Lung microvascular endothelial cell (primary cell): Measurements from ENCODE around the gene COP1. TPM values are rescaled to one million over a fixed set of nuclear protein-coding genes. Genes with fewer than 3 reads are reported as not detected.
"Not testable (repeated sequence)": the region's sequence is repeated elsewhere in the genome, so short reads cannot be mapped to it uniquely, and the experiment has no call there.

Experiments used
- DNase-seq, 2 donors: peaks; one replicate each; pipeline versions ENCODE4 v3.0.0 to v3.0.0-alpha.2; 2010; ENCODE audit warnings: low read depth in 2 of 2
- total RNA-seq: library from RNA; depleted of rRNA; stranded (reverse); fragments of >200 nt; gene quantifications from 2 replicates; pipeline ENCODE4 v1.2.1, GENCODE V29; 2014

The COP1 gene
- 41.2 and 47.2 TPM in 2 replicates for total RNA-seq

DNA sequence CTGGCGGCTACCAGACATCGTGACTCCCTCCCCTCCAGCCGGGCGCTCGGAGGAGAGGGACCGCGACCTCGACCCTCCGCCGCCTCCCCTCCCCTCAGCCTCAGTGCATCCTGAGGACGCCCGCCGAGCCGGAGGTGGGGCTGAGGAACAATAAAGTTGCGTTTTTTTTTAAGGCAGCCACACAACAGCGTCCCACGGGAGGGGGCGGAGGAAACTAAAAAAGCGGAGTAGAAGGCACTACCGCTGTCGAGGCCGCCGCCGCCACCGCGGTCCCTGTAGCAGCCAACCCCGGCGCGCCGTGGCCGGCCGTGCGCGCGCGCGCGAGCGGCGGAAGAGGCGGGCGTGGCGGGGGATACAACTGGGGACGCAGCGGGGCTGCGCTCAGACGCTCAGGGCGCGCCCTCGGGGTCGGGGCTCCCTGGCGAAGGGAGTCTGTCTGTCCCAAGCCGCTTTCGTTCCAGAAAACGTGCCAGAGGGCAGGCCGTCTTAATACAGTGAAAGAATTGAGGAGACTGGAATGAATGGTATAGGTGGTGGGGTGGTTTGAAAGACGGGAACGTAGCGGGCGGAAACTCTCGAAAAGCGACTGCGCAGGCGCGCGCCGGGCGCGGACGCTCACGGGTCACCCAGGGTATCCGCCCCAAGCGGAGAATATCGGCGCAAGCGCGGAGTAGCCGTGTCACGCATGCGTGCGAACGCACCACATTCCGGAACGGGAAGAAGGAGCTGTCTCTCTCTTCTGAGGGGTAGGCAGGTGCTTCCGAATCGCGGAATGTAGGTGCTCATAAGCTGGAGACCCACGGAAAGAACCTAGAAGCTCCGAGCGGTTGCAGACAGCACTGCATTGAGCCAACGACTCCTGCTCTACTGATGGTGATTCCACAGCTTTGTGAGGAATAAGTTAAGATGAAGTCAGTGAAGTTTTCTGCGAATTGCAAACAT, at the start of gene COP1:
TSS of gene COP1 (minus strand) at position 326 of the 942 bp plus-strand sequence. CDS start at position 18, 308 bp downstream.
- peak; percentile 97 for DNase-seq

- DNase-seq, result no peak
Measured at GRCh38 chr1:176252191-176252590, 45.1 kb upstream of the COP1 start.

GRCh38 chr1:176244851-176245250, 37.8 kb upstream of the COP1 start:
- no peak for DNase-seq

DNA sequence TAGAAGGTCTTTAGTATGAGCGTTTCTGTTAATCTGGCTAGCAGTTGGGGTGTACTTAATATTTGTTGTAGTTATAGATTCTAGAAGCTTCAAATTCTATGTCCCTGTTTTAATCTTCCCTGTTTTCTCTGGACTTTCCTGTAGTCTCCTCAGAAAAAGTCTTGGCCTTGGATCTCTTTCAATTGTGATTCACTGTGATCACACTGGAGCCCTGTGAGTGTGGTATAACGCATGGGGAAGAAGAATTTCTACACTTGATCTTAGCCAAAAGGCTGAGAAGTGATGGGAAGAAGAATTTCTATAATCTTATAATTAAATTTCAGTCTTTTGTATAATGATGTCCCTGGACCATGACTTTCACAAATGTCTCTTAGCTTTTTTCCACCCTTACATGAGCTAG, 36.7 kb upstream of the COP1 start:
- DNase-seq, result peak in 1 of 2 donors; percentile 14

DNA sequence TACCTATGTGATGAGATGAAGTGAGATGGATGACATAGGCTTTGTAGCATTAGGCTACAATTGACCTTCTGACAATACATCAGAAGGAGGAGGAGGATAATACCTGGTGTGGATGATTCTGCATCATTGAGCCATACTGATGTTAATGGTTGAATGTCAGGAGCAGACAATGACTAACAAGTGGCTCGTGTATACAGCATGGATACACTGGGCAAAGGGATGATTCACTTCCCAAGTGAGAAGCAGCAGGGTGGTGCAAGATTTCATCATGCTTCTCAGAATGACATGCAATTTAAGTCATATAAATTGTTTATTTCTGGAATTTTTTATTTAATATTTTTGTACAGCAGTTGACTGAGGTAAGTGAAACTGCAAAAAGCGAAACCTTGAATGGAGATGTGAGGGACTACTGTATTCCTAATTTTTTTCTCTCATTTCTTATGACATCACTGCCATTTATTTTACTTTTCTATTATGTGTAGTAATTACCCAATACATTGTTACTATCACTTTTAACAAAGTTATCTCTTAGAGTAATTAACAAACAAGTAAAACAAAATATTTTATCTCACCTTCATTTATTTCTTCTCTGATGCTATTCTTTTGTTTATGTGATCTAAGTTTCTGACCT, 34.4 kb upstream of the COP1 start:
- DNase-seq, result peak; percentile 2 to 90

- DNase-seq, result not testable (repeated sequence)
Measured at GRCh38 chr1:176233657-176234056, 26.6 kb upstream of the COP1 start.

DNA sequence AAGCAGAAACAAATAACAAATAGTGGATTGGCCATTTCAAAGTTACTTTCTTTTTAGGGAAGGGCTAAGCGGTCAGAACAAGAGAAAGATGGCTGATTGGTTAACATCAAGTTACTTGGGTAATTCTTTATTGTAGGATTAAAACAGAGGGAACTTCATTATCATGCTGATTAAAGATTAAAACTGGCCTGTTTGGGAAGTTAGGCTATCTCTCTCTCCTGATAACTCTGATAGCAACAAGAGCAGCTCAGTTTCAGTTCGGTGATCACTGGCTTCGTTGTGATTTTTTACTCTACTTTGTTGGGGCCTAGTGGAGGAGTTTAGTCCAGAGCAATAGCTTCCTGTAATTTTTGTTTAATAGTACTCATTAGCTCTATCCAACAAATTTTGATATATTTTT, 20.5 kb upstream of the COP1 start:
- no peak for DNase-seq

DNA sequence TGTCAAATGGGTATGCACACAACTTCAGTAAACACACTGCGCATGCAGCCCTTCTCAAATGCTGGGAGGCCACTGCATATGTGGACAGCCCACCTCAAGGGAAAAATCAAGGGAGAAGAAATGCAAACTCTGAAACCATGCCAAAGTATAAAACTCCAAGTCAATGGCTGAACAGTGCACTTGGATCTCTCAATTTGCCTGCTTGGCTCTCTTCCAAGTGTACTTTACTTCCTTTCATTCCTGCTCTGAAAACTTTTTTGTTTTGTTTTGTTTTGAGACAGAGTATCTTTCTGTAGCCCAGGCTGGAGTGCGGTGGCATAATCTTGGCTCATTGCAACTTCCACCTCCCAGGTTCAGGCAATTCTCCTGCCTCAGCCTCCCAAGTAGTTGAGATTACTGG, 18.8 kb upstream of the COP1 start:
- peak in 1 of 2 donors; percentile 50 for DNase-seq

GRCh38 chr1:176225479-176225875, 18.4 kb upstream of the COP1 start:
- no peak for DNase-seq

DNA sequence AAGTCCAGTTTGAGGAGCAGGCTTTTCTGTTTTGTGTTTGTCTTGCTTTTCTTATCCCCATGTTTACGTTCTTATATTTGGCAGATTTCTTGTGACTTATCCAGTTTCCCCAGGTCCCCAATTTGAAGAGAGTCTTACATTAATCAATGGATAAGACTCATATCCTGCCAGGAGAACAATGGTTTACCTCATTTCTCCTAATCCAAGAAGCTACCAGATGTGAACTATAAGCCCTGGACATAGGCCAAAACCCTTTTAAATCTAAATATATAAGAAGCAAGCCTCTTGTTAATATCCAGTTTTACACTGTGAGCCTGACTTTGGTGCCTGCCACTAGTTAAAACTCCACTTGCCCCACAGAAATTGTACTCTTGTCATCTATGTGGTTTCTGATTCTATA, 15.1 kb upstream of the COP1 start:
- peak in 1 of 2 donors; percentile 84 for DNase-seq

DNA sequence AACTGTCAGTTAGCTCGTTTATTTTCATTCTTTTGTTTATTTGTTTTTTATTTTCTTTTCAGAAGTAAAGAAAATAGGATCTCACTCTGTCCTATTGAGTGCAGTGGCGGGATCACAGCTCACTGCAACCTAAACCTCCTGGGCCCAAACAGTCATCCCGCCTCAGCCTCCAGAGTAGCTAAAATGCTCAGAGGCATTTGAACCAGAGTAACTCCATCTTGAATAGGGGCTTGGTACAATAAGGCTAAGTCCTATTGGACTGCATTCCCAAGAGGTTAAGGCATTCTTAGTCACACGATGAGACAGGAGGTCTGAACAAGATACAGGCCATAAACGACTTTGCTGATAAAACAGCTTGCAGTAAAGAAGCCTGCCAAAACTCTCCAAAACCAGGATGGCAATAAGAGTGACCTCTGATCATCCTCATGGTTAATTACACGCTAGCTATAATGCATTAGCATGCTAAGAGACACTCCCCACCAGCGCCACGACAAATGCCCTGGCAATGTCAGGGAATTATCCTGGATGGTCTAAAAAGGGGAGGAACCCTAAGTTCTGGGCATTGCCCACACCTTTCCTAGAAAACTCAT, 13.1 kb upstream of the COP1 start:
- DNase-seq, result no peak

- no peak for DNase-seq
Measured at GRCh38 chr1:176217461-176218099, 10.5 kb upstream of the COP1 start.

- no peak for DNase-seq
Measured at GRCh38 chr1:176216031-176216430, 8.9 kb upstream of the COP1 start.

DNA sequence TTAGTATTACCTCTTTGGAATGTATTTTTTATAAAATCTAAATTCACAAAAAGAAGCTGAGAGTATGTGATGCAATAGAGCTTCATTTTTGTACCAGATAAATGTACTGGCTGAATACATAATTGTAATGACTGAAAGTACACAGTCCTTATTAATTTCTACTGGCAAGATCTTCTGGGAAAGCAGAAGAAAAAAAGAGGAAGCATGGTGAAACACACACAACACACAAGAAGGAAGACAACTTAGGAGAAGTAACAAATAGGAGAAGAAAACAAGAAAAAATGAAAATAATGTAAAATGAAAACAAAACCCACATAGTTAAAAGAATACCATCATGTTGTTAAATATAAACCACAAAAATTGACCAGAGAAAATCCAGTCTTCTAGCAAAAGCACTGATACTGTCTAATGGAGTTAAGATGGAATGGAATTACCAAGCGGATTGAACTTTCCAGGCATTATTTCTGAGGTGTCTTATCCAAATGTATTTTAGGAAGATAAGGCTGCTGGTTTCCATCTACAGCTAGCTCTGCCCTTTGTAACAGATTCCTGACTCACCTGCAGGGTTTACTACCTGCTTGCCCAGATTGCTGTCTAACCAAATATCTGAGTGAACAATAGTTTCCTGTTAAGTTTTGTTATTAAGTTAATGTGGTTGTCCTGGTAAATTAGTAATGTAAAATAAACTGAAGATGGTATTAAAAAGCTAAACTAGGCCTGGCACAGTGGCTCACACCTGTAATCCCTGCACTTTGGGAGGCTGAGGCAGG, 4.5 kb upstream of the COP1 start:
- DNase-seq, result no peak

DNA sequence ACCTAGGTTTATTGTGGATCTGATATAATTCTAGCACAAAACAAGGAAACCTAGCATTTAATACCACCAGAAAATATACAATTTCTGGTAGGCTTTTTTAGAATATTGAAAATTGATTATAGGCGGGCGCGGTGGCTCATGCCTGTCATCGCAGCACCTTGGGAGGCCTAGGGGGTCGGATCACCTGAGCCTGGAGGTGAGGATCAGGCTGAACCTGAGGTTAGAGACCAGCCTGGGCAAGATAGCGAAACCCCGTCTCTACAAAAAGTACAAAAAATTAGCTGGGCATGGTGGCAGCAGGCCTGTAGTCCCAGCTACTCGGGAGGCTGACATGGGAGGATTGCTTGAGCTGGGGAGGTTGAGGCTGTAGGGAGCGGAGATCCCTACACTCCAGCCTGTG, 948 bp upstream of the COP1 start:
- no peak for DNase-seq

DNA sequence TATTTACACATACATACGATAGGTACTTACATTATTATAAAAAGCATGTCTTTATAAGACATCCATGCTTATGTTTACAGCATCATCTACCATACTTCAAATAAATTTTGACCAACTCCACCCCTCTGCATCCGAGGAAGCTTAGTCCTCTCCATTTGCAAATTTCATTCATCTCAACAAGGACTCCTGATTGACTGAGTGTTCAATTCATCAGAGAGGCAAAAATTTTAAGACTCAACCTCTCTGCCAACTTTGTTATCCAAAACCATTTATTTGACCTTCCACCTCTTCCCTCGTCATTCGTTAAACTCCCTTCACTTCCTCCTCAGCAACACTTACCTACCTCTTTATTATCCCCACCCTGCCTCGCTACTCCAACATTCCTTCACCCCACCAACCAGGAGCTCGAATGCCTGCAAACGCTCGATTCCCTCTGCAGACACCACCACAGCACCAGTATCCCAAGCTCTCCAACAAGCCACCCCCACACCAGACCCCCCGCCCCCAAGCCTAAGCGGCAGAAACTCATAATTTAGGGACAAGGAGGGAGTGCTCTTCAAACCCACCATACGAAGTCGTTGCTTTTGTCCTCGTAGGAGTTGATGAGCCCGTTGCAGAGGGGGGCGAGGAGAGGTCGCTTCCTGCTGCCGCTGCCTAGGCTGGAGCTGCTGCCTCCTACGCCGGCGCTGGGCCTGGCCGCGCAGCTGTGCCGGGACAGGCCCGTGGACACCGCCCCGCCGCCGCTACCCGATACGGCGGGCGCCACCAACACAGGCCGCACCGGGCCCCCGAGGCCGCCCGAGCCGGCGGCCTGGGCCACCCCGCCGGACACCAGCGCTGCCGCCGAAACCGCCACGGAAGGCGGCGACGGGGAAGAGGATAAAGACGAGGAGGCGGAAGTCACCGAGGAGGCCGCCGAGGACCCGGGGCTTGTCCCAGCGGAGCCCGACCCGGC, 803 bp downstream of the COP1 start:
- peak; percentile 54 to 61 for DNase-seq

DNA sequence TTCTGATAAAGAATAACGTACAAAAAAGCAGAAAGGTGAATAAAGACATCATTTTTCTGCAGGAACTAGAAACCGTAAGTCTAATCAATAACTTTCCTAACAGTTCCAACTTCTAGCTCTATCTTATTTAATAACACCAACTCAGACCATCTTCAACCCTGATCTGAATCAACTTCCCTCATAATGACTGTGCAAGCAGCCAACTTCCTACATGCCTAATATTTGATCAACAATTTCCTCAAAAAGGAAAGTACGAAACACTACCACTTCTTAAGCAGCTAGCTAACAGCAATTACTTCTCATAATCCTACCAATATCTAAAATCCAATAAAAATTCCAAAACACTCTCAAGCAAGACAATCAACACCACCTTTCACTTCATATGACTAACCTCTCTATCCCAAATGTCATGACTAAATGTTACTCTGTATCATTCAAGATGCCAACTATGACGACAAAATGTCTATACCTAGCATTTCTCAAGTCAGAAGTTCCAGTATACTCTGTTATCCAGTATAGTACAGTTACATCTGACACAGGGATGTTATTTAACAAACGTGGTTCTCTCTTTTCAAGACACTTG, 1.7 kb downstream of the COP1 start:
- DNase-seq, result peak in 1 of 2 donors; percentile 65

- not testable (repeated sequence) for DNase-seq
Measured at GRCh38 chr1:176204655-176205054, 2.4 kb downstream of the COP1 start.

- DNase-seq, result no peak
Measured at GRCh38 chr1:176203735-176204134, 3.4 kb downstream of the COP1 start.

DNA sequence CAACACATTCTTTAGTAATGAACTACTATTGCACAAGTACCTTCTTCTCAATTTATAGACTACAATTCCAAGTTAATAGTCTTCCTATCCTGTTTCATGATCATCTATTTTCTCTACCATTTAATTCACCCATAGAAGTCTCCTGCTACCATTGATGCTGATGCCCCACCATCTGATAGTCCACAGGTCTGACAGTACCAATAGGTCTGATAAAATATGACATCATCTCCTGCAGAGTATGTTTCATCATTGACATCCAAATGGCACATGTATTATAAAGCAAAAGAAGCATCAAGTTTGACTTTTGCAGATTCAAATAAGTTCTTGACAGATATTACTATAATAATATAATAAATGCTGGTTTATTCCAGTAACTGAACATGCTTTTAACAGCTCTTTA, 5.5 kb downstream of the COP1 start:
- no peak for DNase-seq
